ENCODE measurements around the gene MYO9A.
"Not testable (repeated sequence)": the region's sequence is repeated elsewhere in the genome, so short reads cannot be mapped to it uniquely, and the experiment has no call there.

MYO9A gene

DNA sequence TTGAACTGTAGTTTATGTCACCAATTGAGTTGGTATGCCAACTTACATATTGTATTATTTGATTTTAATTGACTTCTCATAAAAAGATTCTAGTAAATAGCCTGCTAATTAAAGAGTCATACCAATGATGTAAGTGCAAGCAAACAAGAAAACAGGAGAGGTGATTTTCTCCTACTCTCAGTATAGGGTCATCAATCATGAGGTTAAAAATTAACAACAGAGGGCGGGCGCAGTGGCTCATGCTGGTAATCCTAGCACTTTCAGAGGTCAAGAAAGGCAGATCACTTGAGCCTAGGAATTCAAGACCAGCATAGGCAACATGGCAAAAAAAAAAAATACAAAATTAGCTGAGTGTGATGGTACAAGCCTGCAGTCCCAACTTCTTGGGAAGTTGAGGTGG, 108.7 kb downstream of the MYO9A start:
- peaks cover 29% of the 10 kb centered on the region for H3K36me3 Mint-ChIP-seq
- peaks cover under 1% of the 10 kb centered on the region for H3K4me1 Mint-ChIP-seq
- ATAC-seq: no peak
- H3K27ac Mint-ChIP-seq: no peak overlapping the region
- H3K27me3 Mint-ChIP-seq: no peaks in the 10 kb centered on the region
- H3K9me3 Mint-ChIP-seq: no peaks in the 10 kb centered on the region
- H3K4me3 Mint-ChIP-seq: no peak overlapping the region

DNA sequence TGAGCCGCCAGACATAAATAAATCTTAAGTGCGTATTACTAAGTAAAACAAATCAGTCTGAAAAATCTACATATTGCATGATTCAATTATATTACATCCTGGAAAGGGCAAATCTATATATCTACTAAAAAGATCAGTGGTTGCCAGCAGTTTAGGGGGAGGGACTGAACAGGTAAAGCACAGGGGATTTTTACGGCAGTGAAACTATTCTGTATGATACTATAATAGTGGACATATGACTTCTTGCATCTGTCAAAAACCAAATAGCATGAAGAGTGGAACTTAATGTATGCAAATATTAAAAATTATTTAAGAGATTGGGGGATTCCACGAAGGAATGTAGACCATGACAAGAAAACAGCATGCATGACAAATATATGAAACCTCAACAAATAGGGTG, 111.6 kb downstream of the MYO9A start:
- Mint-ChIP-seq H3K27ac (no peak overlapping the region), H3K27me3 (no peaks in the 10 kb centered on the region), H3K4me3 (no peak overlapping the region), H3K36me3 (peaks cover 45% of the 10 kb centered on the region), H3K9me3 (no peaks in the 10 kb centered on the region), H3K4me1 (no peaks in the 10 kb centered on the region)
- ATAC-seq: no peak

DNA sequence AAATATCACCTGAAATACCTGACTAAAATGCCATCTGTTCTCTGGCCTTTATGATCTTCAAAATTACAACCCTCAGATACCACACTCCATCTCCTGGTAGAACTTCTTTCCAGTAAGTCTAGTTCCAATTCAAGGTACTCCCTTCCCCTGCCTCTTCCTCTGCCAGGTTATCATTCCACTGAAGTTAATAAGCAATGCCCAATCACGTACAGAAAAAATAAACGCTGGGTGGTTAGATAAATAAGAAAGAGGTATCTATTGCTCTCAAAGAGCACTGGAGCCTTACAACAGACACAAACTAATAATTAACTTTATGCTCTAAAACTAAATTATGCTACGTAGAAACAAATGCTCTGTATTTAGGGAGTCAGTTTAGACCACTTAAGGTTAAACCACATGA, 112.5 kb downstream of the MYO9A start:
- Mint-ChIP-seq H3K27ac (no peak overlapping the region), H3K36me3 (peaks cover 45% of the 10 kb centered on the region), H3K4me3 (no peak overlapping the region), H3K27me3 (no peaks in the 10 kb centered on the region), H3K9me3 (no peaks in the 10 kb centered on the region), H3K4me1 (no peaks in the 10 kb centered on the region)
- ATAC-seq: no peak

DNA sequence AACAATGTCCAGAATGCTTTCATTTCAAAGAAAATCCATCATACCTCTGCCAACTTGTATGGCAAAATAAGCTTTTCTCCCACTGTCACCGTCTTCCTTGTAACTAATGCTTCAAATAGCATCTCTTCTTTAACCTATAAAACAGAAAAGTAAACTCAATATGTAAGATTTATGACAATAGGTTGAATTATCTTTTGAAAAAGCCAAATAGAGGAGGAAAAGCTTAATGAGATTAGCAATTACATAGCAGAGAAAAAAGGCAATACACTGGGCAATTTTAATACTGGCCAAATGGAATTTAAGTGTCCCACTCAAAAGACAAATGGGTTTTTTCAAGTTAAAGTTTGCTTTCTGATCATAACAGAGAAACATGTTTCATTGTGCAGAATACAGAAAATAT, 118.1 kb downstream of the MYO9A start:
- Mint-ChIP-seq H3K9me3 (no peaks in the 10 kb centered on the region), H3K27me3 (no peaks in the 10 kb centered on the region), H3K4me3 (no peak overlapping the region), H3K36me3 (peaks cover 55% of the 10 kb centered on the region), H3K4me1 (no peaks in the 10 kb centered on the region), H3K27ac (no peak overlapping the region)
- no peak for ATAC-seq

DNA sequence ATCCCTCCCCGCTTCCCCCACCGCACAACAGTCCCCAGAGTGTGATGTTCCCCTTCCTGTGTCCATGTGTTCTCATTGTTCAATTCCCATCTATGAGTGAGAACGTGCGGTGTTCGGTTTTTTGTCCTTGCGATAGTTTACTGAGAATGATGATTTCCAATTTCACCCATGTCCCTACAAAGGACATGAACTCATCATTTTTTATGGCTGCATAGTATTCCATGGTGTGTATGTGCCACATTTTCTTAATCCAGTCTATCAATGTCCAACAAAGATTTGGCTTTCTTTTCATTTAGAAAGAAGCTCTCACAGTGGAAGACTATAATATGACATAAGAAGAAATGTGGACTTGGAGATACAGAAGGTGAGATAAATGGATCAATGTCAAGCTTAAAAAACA, 119.2 kb downstream of the MYO9A start:
- not testable (repeated sequence) for H3K27me3 Mint-ChIP-seq, H3K4me1 Mint-ChIP-seq, H3K27ac Mint-ChIP-seq, H3K4me3 Mint-ChIP-seq, ATAC-seq, H3K9me3 Mint-ChIP-seq
- H3K36me3 Mint-ChIP-seq: peaks cover 54% of the 10 kb centered on the region

DNA sequence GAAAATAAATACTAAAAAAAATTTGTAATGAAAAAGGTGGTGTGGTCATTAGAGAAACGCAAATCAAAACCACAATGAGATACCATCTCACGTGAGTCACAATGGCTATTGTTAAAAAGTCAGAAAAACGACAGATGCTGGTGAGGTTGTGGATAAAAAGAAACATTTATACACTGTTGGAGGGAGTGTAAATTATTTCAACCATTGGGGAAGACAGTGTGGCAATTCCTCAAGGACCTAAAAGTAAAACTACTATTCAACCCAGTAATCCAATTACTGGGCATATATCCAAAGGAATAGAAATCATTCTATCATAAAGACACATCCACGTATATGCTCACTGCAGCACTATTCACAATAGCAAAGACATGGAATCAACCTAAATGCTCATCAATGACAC, 120.3 kb downstream of the MYO9A start:
- H3K27me3 Mint-ChIP-seq: no peaks in the 10 kb centered on the region
- no peak overlapping the region for H3K4me3 Mint-ChIP-seq
- H3K9me3 Mint-ChIP-seq: no peaks in the 10 kb centered on the region
- H3K36me3 Mint-ChIP-seq: peaks cover 44% of the 10 kb centered on the region
- H3K27ac Mint-ChIP-seq: no peak overlapping the region
- no peaks in the 10 kb centered on the region for H3K4me1 Mint-ChIP-seq
- ATAC-seq: no peak

DNA sequence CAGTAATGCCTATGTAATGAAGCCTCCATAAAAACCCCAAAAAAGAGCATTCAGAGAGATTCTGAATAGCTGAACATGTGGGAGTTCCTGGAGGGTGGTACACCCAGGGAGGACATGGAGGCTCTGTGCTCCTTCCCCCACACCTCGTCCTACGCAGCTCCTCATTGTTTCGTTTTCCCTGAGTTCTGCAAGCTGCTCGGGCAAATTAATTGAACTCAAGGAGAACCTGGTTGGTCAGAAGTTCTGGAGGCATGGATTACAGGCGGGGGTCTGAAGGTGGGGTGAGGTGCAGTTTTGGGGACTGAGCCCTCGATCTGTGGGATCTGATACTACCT, 142.2 kb downstream of the MYO9A start:
- no peaks in the 10 kb centered on the region for H3K27me3 Mint-ChIP-seq
- H3K4me1 Mint-ChIP-seq: no peaks in the 10 kb centered on the region
- ATAC-seq: no peak
- no peaks in the 10 kb centered on the region for H3K9me3 Mint-ChIP-seq
- peaks cover 63% of the 10 kb centered on the region for H3K36me3 Mint-ChIP-seq
- H3K27ac Mint-ChIP-seq: no peak overlapping the region
- no peak overlapping the region for H3K4me3 Mint-ChIP-seq

DNA sequence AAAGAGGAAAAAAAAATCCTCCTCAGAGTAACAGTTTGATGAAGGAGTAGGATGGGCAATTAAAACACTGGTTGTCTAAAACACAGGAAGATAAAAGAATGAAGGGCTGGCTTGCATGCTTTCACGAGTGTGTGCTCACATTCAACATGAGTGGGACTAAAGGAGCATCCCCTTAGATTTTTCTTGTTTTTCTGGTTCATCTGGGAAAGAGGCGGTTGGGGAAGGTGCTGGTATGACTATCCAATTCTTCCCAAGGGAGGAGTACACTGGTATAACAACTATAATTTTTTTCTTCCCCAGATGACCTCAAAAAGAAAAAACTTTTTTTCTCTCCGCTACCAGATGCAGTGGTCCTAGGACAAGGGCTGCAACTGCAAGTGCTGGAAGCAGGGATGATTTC, 143.7 kb downstream of the MYO9A start:
- Mint-ChIP-seq H3K4me1 (no peaks in the 10 kb centered on the region), H3K27me3 (no peaks in the 10 kb centered on the region), H3K36me3 (peaks cover 55% of the 10 kb centered on the region), H3K9me3 (no peaks in the 10 kb centered on the region), H3K27ac (no peak overlapping the region), H3K4me3 (no peak overlapping the region)
- no peak for ATAC-seq

DNA sequence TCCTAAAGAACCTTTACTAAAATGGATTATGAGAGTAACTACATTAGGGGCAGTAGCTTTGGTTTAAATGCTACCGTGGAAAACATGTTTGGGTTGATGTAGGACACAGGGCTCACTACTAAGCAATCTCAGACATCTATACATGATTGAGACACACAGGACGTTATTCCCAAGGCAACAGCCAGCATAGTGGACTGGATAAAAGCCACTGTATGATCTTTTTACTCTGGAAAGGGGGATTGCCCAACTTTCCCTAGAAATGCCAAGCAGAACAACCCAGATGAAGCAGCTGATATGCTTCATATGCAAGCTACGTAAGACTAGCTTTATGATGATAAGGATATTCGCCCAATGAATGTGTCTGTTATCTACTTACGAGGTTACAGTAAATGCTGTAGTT, 144.6 kb downstream of the MYO9A start:
- no peaks in the 10 kb centered on the region for H3K9me3 Mint-ChIP-seq
- H3K27me3 Mint-ChIP-seq: no peaks in the 10 kb centered on the region
- no peak overlapping the region for H3K27ac Mint-ChIP-seq
- no peak overlapping the region for H3K4me3 Mint-ChIP-seq
- ATAC-seq: no peak
- no peaks in the 10 kb centered on the region for H3K4me1 Mint-ChIP-seq
- peaks cover 46% of the 10 kb centered on the region for H3K36me3 Mint-ChIP-seq

DNA sequence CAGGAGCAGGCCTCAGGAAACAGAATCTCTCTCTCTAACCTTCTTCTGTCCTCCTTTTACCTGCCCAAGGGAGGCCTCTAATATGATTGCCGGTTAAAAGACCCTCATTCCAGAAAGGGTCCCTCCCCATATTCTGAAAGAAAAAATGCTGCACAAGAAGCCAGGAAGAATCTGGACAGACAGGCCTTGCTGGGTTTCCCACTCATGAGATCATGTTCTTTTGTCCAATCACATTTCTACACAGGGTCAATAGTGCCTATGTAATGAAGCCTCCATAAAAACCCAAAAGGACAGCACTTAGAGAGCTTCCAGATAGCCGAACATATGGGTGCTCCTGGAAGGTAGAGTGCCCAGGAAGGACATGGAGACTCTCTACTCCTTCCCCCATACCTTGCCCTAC, 146.0 kb downstream of the MYO9A start:
- no peaks in the 10 kb centered on the region for H3K4me1 Mint-ChIP-seq
- no peaks in the 10 kb centered on the region for H3K9me3 Mint-ChIP-seq
- no peak overlapping the region for H3K4me3 Mint-ChIP-seq
- H3K27ac Mint-ChIP-seq: no peak overlapping the region
- no peaks in the 10 kb centered on the region for H3K27me3 Mint-ChIP-seq
- H3K36me3 Mint-ChIP-seq: peaks cover 47% of the 10 kb centered on the region
- no peak for ATAC-seq

DNA sequence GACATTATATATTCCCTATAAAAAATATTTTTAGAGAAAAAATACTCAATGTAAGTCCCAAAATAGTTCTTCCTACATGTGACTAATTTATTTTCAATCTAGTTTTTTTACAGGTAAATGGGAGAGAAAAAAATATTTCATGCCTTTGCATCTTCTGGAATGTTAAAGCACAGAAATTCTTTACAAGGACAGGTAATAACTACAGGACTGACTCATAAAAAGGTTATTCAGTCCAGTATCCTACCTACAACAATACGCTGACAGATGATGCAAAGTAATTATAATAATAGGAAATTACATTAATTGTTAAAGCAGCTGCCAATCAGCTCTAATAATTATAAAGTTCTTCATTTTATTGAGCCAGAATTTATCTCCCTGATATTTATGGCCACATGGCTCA, 147.5 kb downstream of the MYO9A start:
- no peak overlapping the region for H3K4me3 Mint-ChIP-seq
- H3K27me3 Mint-ChIP-seq: no peaks in the 10 kb centered on the region
- no peaks in the 10 kb centered on the region for H3K4me1 Mint-ChIP-seq
- no peak for ATAC-seq
- H3K36me3 Mint-ChIP-seq: peaks cover 54% of the 10 kb centered on the region
- no peak overlapping the region for H3K27ac Mint-ChIP-seq
- no peaks in the 10 kb centered on the region for H3K9me3 Mint-ChIP-seq

DNA sequence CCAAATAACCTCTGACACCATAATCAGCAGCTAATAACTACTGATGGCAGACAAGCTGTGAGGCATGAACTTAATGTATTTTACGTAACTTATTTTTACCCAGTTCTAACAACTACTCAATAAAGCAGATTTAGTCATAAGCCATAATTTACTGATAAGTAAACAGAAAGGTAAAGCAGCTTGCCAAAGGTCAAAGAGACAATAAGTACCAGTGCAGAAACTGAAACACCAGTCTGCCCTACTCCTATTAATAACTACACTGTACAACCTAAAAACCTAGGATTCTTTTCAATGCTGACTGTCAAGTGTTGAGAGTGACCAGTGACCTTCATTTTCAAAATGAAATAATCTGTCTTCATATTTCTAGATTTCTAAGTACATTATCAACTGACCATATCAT, 155.4 kb downstream of the MYO9A start:
- Mint-ChIP-seq H3K36me3 (peaks cover 57% of the 10 kb centered on the region), H3K9me3 (no peaks in the 10 kb centered on the region), H3K4me1 (no peaks in the 10 kb centered on the region), H3K4me3 (no peak overlapping the region), H3K27me3 (no peaks in the 10 kb centered on the region), H3K27ac (no peak overlapping the region)
- ATAC-seq: no peak

DNA sequence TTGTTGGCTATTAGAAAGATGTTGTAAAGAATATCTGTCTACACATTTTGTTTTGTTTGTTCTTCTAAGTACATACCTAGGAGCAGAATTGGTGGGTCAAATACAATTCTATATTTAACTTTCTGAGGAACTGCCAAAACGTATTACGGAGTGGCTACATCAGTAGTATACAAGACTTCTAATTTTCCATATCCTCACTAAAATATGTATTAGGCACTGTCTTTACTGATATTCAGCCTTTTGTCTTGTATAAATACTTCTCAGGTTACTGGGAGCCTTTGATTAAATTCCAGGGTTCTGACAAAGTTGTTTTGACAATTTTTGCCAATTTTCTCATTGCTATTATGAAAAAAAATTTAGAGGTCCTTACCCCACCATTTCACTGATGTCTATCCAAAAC, 160.9 kb downstream of the MYO9A start:
- no peak for ATAC-seq
- Mint-ChIP-seq H3K4me3 (no peak overlapping the region), H3K9me3 (no peaks in the 10 kb centered on the region), H3K27ac (no peak overlapping the region), H3K4me1 (no peaks in the 10 kb centered on the region), H3K27me3 (no peaks in the 10 kb centered on the region), H3K36me3 (peaks cover 50% of the 10 kb centered on the region)

DNA sequence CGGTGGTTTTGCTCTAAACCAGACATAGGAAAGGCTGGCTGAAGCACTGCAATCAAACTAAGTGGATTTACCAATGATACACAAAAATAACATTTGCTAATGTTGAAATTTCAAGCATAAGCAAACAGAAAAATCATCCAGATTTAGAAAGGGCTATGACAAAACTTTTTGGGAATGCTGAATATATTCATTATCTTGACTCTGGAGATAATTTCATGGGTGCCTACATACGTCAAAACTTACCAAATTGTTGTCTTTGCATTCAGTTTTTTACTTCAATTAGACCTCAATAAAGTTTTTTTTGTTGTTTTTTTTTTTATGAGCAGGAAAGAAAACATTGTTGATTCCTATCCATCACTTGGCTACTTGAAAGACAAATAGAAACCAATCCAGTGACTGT, 166.8 kb downstream of the MYO9A start:
- Mint-ChIP-seq H3K27me3 (no peaks in the 10 kb centered on the region), H3K4me3 (no peak overlapping the region), H3K27ac (no peak overlapping the region), H3K36me3 (peaks cover 31% of the 10 kb centered on the region), H3K9me3 (no peaks in the 10 kb centered on the region), H3K4me1 (no peaks in the 10 kb centered on the region)
- no peak for ATAC-seq

DNA sequence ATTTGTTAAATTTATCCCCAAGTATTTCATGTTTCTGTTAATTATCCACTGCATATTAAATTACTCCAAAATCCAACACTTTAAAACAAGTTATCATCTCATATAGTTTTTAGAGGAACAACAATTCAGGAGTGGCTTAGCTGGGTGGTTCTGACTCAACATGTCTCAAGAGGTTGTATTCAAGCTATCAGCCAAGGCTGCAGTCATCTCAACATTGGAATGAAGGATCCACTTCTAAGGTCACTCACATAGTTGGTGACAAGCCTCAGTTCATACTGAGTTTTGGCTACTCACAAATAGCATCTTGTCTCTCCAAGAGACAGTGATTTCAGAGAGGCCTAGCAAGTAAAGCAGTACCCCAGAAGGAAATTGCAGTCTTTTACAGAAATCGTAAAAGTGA, 172.9 kb downstream of the MYO9A start:
- H3K4me1 Mint-ChIP-seq: no peaks in the 10 kb centered on the region
- no peak overlapping the region for H3K27ac Mint-ChIP-seq
- no peaks in the 10 kb centered on the region for H3K27me3 Mint-ChIP-seq
- H3K36me3 Mint-ChIP-seq: peaks cover 12% of the 10 kb centered on the region
- H3K9me3 Mint-ChIP-seq: no peaks in the 10 kb centered on the region
- ATAC-seq: no peak
- H3K4me3 Mint-ChIP-seq: no peak overlapping the region

DNA sequence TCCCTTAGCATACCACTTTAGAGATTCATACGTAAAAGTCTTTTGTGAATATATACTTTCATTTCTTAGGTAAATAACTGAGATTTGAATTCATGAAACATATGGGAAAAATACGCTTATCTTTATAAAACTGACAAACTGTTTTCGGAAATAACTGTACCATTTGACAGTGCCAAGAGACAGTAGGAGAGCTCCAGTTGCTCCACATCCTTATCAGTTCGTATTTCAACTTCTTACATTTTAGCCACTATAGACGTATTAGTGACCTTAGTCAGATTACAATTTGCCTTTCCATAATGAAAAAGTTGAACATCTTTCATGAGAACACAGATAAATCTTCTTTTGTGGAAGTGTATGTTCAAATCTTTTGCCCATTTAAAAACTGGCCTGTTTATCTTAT, 174.1 kb downstream of the MYO9A start:
- no peaks in the 10 kb centered on the region for H3K27me3 Mint-ChIP-seq
- H3K4me3 Mint-ChIP-seq: no peak overlapping the region
- no peak overlapping the region for H3K27ac Mint-ChIP-seq
- H3K36me3 Mint-ChIP-seq: peaks cover 6% of the 10 kb centered on the region
- H3K4me1 Mint-ChIP-seq: no peaks in the 10 kb centered on the region
- no peaks in the 10 kb centered on the region for H3K9me3 Mint-ChIP-seq
- no peak for ATAC-seq

DNA sequence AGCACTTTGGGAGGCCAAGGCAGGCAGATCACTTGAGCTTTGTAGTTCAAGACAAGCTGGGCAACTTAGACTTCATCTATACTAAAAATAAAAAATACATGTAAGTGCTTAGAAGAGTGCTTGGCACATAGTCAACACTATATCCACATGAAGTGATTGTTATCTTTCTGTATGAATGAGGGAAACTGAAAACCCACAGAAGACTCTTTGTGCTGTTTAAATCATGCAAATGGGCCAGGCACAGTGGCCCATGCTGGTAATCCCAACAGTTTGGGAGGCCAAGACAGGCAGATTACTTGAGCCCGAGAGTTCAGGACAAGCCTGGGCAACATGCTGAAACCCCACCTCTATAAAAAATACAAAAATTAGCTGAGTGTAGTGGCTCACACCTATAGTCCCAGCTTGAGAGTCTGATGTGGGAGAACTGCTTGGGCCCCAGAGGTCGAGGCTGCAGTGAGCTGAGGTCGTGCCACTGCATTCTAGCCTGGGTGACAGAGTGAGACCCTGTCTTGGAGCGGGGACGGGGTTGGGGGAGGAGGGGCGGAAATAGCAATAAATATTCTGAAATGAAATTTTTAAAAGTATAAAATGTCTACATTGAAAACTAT, 177.9 kb downstream of the MYO9A start:
- no peak for ATAC-seq

More for the DNA sequence above, 177.9 kb downstream of the MYO9A start:
- Mint-ChIP-seq H3K27ac (no peak overlapping the region), H3K9me3 (peaks cover 5% of the 10 kb centered on the region), H3K36me3 (peaks cover 33% of the 10 kb centered on the region), H3K4me1 (peaks cover 6% of the 10 kb centered on the region), H3K4me3 (no peak overlapping the region), H3K27me3 (no peaks in the 10 kb centered on the region)
